Liver (tissue), 9 donors: ENCODE data around the gene ARID5B. TPM values are rescaled to one million over a fixed set of nuclear protein-coding genes. Genes with fewer than 3 reads are reported as not detected.

Source experiments
- DNase-seq: peaks from one replicate; pipeline ENCODE4 v3.0.0-alpha.2; 2017; ENCODE audit warnings: low spot score
- H3K27ac ChIP-seq, 2 donors: one replicate each; pipeline ENCODE4 v1.7.0; 2013; ENCODE audit warnings: inconsistent platforms in 2 of 2, low read length in 2 of 2, control low read depth in 1 of 2, low read depth in 1 of 2, mild to moderate bottlenecking in 1 of 2
- H3K27me3 ChIP-seq, 4 donors: one replicate each; pipeline versions ENCODE4 v1.6.1 to v1.7.0; 2013; ENCODE audit warnings: low read length in 3 of 4, inconsistent platforms in 1 of 4, mild to moderate bottlenecking in 1 of 4, moderate library complexity in 1 of 4; ENCODE audit not compliant: control insufficient read depth in 4 of 4, insufficient read depth in 4 of 4
- H3K36me3 ChIP-seq, 4 donors: one replicate each; pipeline versions ENCODE4 v1.6.1 to v1.7.0; 2013; ENCODE audit warnings: low read length in 3 of 4, mild to moderate bottlenecking in 3 of 4, low read depth in 1 of 4, moderate library complexity in 1 of 4; ENCODE audit not compliant: control insufficient read depth in 4 of 4, insufficient read depth in 3 of 4
- H3K4me1 ChIP-seq, 4 donors: one replicate each; pipeline versions ENCODE4 v1.6.1 to v1.7.0; 2013; ENCODE audit warnings: low read length in 3 of 4, mild to moderate bottlenecking in 3 of 4, moderate library complexity in 1 of 4; ENCODE audit not compliant: control insufficient read depth in 4 of 4, insufficient read depth in 4 of 4
- H3K4me3 ChIP-seq, 3 donors: one replicate each; pipeline versions ENCODE4 v1.6.1 to v1.7.0; 2013; ENCODE audit warnings: low read length in 3 of 3, control low read depth in 1 of 3, low read depth in 1 of 3, mild to moderate bottlenecking in 1 of 3
- H3K9ac ChIP-seq, 2 donors: one replicate each; pipeline ENCODE4 v1.7.0; 2013; ENCODE audit warnings: low read length in 2 of 2, mild to moderate bottlenecking in 2 of 2, moderate library complexity in 2 of 2, control low read depth in 1 of 2, low read depth in 1 of 2
- H3K9me3 ChIP-seq, 4 donors: one replicate each; pipeline versions ENCODE4 v1.6.1 to v1.7.0; 2013; ENCODE audit warnings: low read length in 3 of 4; ENCODE audit not compliant: control insufficient read depth in 4 of 4
- FOXA2 ChIP-seq: IDR thresholded peaks from 2 replicates; pipeline ENCODE4 v1.6.1; 2016; ENCODE audit warnings: antibody characterized with exemption
- HNF4A ChIP-seq, 2 donors: conservative IDR thresholded peaks; 2 replicates each; pipeline ENCODE4 v1.6.1; 2016; ENCODE audit warnings: antibody characterized with exemption in 2 of 2, mild to moderate bottlenecking in 2 of 2
- HNF4G ChIP-seq: IDR thresholded peaks from 2 replicates; pipeline ENCODE4 v1.6.1; 2016; ENCODE audit warnings: antibody characterized with exemption
- RXRA ChIP-seq, 2 donors: IDR thresholded peaks; 2 replicates each; pipeline ENCODE4 v1.6.1; 2017 to 2018; ENCODE audit warnings: antibody characterized with exemption in 2 of 2, mild to moderate bottlenecking in 1 of 2
- SP1 ChIP-seq: IDR thresholded peaks from 2 replicates; pipeline ENCODE4 v1.6.1; 2018; ENCODE audit warnings: antibody characterized with exemption, mild to moderate bottlenecking
- TAF1 ChIP-seq: conservative IDR thresholded peaks from 2 replicates; pipeline ENCODE4 v1.6.1; 2016; ENCODE audit warnings: antibody characterized with exemption, mild to moderate bottlenecking
- WGBS: extraction: QIAGEN DNeasy Blood & Tissue Kit; methylation state at CpG from one replicate; pipeline ENCODE4 v1.1.7; 2013; 5-methylcytosine and 5-hydroxymethylcytosine counted together
- polyA plus RNA-seq, 2 donors: library from polyadenylated mRNA; stranded (reverse) in 1 of 2; unstranded in 1 of 2; fragments of 200-250 nt in 1 of 2; fragments of >200 nt in 1 of 2; fragmentation: Nextera tagmentation in 1 of 2; extraction: Ambion mirVana in 1 of 2; gene quantifications; one replicate each; pipeline versions ENCODE4 v1.2.1 to v1.2.3, GENCODE V29; 2013 to 2015
- total RNA-seq, 2 donors: library from RNA; depleted of rRNA; stranded (reverse); fragments of >200 nt; gene quantifications; one replicate each; pipeline ENCODE4 v1.2.3, GENCODE V29; 2014
- TF ChIP-seq, protein P1 (sequence below): fragments of 150-350 bp; IDR thresholded peaks from 2 replicates; pipeline ENCODE4 v1.5.1; 2017; ENCODE audit warnings: improper control_type of control experiment, low read depth, low read length; ENCODE audit not compliant: missing input control
- TF ChIP-seq, protein P2 (sequence below): IDR thresholded peaks from 2 replicates; pipeline ENCODE4 v1.6.1; 2016; ENCODE audit warnings: antibody characterized with exemption
- TF ChIP-seq, protein P3 (sequence below): IDR thresholded peaks from 2 replicates; pipeline ENCODE4 v1.6.1; 2016; ENCODE audit warnings: antibody characterized with exemption, mild to moderate bottlenecking
- TF ChIP-seq, protein P4 (sequence below): IDR thresholded peaks from 2 replicates; pipeline ENCODE4 v1.6.1; 2016; ENCODE audit warnings: antibody characterized with exemption
- donor health status: healthy.
- donor health status: healthy.
- donor health status: healthy.
- donor health status: healthy.
- donor health status: healthy.

ARID5B gene
- total and polyA plus RNA-seq, 4 donors, result 1.3 to 6.4 (median 5.2) TPM

DNA sequence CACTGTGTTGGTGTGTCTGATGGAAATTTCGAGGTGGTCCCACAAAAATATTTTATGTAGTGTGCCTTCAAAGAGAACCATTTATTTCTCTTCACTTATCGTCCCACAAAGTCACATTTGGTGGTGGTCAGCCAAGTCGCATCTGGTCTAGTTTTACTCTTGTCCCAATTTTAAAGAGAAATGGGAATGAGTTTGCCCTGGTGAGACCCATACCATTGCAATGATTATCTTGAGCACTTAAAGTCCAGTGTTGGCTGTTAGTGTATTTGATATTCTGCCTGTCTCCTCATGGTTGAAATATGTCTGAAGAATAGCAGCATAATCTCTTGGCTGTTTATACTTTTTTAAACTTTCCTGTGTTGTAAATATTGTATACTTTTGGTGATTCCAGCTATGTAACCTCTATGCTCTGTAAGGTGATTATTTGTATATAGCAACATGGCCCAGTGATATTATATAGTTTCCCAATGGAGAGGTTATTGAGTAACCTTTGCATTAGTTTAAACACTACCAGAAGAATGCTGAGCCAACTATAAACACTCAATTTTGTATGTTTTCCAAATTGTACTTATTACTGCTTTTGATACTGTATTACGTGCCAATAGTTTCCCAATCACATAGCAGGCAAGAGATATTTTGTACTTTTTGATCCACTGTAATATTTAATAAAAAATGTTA is 194.9 kb downstream of the ARID5B start:
- Histone ChIP-seq H3K27me3 (no peaks in the 10 kb centered on the region), H3K4me3 (no peak overlapping the region), H3K27ac (no peak overlapping the region), H3K36me3 (peaks cover 4 to 14% (median 6%) of the 10 kb centered on the region in 4 donors), H3K4me1 (peaks cover 0 to 15% (median 2%) of the 10 kb centered on the region in 4 donors), H3K9ac (no peak overlapping the region), H3K9me3 (no peaks in the 10 kb centered on the region)
- DNase-seq, result no peak
- TF ChIP-seq HNF4G (no peak), TAF1 (no peak), SP1 (no peak), RXRA (IDR thresholded peaks at IDR 0.05) (no peak)
- TF ChIP-seq, protein P1, sequence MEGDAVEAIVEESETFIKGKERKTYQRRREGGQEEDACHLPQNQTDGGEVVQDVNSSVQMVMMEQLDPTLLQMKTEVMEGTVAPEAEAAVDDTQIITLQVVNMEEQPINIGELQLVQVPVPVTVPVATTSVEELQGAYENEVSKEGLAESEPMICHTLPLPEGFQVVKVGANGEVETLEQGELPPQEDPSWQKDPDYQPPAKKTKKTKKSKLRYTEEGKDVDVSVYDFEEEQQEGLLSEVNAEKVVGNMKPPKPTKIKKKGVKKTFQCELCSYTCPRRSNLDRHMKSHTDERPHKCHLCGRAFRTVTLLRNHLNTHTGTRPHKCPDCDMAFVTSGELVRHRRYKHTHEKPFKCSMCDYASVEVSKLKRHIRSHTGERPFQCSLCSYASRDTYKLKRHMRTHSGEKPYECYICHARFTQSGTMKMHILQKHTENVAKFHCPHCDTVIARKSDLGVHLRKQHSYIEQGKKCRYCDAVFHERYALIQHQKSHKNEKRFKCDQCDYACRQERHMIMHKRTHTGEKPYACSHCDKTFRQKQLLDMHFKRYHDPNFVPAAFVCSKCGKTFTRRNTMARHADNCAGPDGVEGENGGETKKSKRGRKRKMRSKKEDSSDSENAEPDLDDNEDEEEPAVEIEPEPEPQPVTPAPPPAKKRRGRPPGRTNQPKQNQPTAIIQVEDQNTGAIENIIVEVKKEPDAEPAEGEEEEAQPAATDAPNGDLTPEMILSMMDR, result no peak
- 81% methylated on average over 4 of the region's 4 CpGs for WGBS

DNA sequence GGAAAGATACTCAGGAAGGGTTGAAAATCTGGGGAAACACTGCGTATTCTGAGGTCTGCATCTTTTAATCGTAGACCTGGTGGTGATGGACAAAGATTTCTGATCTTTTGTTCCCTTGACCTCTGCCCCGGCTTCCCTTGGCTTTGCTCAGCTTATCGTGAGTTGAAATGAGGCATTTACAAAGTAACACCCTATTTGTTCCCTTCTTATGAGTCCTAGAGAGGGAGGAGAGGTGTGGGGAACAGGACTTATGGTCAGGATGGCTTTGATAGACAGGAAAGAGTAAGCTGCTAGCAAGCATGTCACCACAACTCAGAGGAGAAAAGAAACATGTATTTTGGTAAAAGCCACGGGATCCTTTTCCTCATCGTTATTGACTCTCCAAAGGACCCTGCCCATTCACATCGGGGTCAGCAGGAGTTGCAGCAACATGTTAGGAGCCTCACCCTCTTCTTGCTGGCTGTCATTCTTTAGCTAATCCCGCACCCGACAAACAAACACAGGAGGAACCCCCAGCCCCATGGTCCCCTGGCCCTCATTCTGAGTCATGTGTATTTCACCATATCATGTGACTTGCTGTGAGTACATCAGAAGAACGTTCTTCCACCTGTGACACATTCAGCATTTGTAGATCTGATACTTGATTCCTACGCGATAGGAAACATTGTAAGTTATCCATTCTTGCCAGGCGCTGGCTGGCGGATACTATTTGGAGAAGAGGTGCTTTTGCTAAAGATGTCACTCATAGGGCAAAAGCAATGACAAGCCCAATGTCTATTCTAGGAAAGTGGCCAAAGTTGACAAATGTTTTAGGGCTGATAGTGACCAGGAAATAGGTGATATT is 197.0 kb downstream of the ARID5B start:
- no peaks in the 10 kb centered on the region for H3K27me3 ChIP-seq
- no peak overlapping the region for H3K27ac ChIP-seq
- DNase-seq, result no peak
- TF ChIP-seq HNF4G (no peak), HNF4A (conservative IDR thresholded peaks at IDR 0.05) (no peak), FOXA2 (no peak)
- no peak overlapping the region for H3K9ac ChIP-seq
- H3K36me3 ChIP-seq, result no peaks in the 10 kb centered on the region
- no peaks in the 10 kb centered on the region for H3K9me3 ChIP-seq
- WGBS, result 83% methylated on average over 14 of the region's 14 CpGs
- H3K4me3 ChIP-seq, result no peak overlapping the region
- H3K4me1 ChIP-seq, result peaks cover 0 to 15% (median 2%) of the 10 kb centered on the region in 4 donors

DNA sequence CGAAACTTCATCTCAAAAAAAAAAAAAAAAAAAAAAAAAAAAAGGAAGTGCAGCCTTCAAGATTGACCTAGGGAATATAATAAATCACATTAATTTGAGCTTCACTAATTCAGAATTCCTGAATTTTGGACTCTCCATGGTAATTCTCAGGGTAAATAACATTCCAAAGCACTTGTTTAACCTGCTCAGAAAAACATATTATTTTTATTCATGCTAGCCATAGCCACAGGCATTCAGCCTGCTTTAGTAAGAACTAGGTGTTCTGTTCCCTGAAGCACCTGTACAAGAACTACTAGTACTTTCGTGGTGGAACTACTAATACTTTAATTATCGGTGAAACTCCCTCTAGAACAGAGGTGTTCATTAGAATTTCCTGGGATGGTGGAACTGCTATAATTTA is 197.8 kb downstream of the ARID5B start:
- 95% methylated on average over 3 of the region's 3 CpGs for whole genome bisulfite sequencing
- H3K4me3 ChIP-seq, result no peak overlapping the region
- peaks cover 0 to 15% (median 2%) of the 10 kb centered on the region in 4 donors for H3K4me1 ChIP-seq
- no peak overlapping the region for H3K27ac ChIP-seq
- H3K36me3 ChIP-seq, result no peaks in the 10 kb centered on the region
- no peak for TF ChIP-seq HNF4G
- no peaks in the 10 kb centered on the region for H3K27me3 ChIP-seq
- no peak overlapping the region for H3K9ac ChIP-seq
- H3K9me3 ChIP-seq, result no peaks in the 10 kb centered on the region
- no peak for DNase-seq

DNA sequence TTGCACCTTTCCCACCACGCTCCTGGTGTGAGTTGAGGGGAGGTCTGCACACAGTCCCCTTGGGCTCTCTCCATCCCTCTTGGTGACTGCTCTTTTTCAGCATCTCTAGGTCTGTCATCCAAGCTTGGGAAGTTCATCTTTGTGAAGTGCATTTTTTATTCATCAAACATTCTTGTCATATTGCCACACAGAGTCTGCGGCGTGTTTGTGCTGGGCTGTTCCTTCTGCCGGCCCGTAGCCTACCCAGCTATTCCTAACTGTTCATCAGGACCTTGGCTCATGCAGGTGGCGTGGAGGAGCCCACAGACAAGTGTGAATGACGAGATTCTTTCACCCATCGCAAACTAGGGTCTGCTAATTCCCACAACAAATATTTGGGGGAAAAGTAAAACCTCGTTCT is 202.4 kb downstream of the ARID5B start:
- H3K4me1 ChIP-seq, result no peaks in the 10 kb centered on the region
- TF ChIP-seq HNF4A (conservative IDR thresholded peaks at IDR 0.05) (no peak), SP1 (no peak)
- TF ChIP-seq, protein P2, sequence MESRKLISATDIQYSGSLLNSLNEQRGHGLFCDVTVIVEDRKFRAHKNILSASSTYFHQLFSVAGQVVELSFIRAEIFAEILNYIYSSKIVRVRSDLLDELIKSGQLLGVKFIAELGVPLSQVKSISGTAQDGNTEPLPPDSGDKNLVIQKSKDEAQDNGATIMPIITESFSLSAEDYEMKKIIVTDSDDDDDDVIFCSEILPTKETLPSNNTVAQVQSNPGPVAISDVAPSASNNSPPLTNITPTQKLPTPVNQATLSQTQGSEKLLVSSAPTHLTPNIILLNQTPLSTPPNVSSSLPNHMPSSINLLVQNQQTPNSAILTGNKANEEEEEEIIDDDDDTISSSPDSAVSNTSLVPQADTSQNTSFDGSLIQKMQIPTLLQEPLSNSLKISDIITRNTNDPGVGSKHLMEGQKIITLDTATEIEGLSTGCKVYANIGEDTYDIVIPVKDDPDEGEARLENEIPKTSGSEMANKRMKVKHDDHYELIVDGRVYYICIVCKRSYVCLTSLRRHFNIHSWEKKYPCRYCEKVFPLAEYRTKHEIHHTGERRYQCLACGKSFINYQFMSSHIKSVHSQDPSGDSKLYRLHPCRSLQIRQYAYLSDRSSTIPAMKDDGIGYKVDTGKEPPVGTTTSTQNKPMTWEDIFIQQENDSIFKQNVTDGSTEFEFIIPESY, result no peak
- TF ChIP-seq, protein P3, sequence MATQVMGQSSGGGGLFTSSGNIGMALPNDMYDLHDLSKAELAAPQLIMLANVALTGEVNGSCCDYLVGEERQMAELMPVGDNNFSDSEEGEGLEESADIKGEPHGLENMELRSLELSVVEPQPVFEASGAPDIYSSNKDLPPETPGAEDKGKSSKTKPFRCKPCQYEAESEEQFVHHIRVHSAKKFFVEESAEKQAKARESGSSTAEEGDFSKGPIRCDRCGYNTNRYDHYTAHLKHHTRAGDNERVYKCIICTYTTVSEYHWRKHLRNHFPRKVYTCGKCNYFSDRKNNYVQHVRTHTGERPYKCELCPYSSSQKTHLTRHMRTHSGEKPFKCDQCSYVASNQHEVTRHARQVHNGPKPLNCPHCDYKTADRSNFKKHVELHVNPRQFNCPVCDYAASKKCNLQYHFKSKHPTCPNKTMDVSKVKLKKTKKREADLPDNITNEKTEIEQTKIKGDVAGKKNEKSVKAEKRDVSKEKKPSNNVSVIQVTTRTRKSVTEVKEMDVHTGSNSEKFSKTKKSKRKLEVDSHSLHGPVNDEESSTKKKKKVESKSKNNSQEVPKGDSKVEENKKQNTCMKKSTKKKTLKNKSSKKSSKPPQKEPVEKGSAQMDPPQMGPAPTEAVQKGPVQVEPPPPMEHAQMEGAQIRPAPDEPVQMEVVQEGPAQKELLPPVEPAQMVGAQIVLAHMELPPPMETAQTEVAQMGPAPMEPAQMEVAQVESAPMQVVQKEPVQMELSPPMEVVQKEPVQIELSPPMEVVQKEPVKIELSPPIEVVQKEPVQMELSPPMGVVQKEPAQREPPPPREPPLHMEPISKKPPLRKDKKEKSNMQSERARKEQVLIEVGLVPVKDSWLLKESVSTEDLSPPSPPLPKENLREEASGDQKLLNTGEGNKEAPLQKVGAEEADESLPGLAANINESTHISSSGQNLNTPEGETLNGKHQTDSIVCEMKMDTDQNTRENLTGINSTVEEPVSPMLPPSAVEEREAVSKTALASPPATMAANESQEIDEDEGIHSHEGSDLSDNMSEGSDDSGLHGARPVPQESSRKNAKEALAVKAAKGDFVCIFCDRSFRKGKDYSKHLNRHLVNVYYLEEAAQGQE, result no peak
- TF ChIP-seq, protein P1, result no peak
- TF ChIP-seq, protein P4, sequence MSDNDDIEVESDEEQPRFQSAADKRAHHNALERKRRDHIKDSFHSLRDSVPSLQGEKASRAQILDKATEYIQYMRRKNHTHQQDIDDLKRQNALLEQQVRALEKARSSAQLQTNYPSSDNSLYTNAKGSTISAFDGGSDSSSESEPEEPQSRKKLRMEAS, result no peak

More for the DNA sequence above, 202.4 kb downstream of the ARID5B start:
- H3K4me3 ChIP-seq, result no peak overlapping the region
- DNase-seq, result no peak
- no peak overlapping the region for H3K27ac ChIP-seq
- H3K27me3 ChIP-seq, result no peaks in the 10 kb centered on the region
- H3K9ac ChIP-seq, result no peak overlapping the region
- WGBS, result 93% methylated on average over 9 of the region's 9 CpGs
- no peaks in the 10 kb centered on the region for H3K36me3 ChIP-seq
- no peaks in the 10 kb centered on the region for H3K9me3 ChIP-seq
